ENCODE data around the gene KCNQ4. TPM values are rescaled to one million over a fixed set of nuclear protein-coding genes. Genes with fewer than 3 reads are reported as not detected.

The KCNQ4 gene
- polyA plus RNA-seq, 2 donors = 1.4 to 1.9 TPM

DNA sequence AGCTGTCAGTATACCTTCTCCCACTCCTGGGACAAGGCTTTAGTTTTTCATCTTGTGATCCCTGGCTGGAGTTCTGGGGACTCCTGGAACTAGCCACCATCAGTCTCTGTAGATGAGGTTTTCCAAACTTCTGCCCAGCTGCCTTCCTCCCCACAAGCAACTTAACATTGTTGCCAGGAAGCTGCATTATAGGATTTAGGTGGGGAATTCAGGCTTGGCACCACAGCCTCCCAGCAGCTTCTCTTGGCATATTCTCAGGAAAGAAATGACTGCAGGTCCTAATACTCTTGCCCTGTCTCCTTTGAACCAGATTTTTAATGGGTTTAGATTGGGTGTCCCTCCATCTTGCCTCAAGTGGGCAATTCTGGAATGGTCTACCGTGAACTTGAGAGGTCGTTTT, 18.6 kb upstream of the KCNQ4 start:
- WGBS, 2 donors = 72 to 84% methylated on average over 2 of the region's 2 CpGs
- Histone ChIP-seq H3K9me3 (ENCODE audit: control insufficient read depth in 2 of 2, insufficient read depth in 1 of 2, low read depth in 1 of 2, low read length in 1 of 2) (no peaks in the 10 kb centered on the region), H3K27ac (ENCODE audit: low read depth in 2 of 2, low read length in 1 of 2) (no peak overlapping the region), H3K4me1 (ENCODE audit: control insufficient read depth in 2 of 2, insufficient read depth in 2 of 2, low read length in 1 of 2) (peaks cover 0 to 2% of the 10 kb centered on the region in 2 donors), H3K27me3 (ENCODE audit: control insufficient read depth in 1 of 2, insufficient read depth in 2 of 2, low read length in 2 of 2) (no peaks in the 10 kb centered on the region), H3K4me3 (ENCODE audit: low read depth in 1 of 2, low read length in 2 of 2) (no peak overlapping the region), H3K36me3 (ENCODE audit: control insufficient read depth in 2 of 2, insufficient read depth in 2 of 2, low read length in 1 of 2) (peaks cover 37 to 42% of the 10 kb centered on the region in 2 donors)

GRCh38 chr1:40766017-40766416, 17.6 kb upstream of the KCNQ4 start:
- H3K4me3 ChIP-seq (ENCODE audit: low read depth in 1 of 2, low read length in 2 of 2) = no peak overlapping the region
- H3K9me3 ChIP-seq (ENCODE audit: control insufficient read depth in 2 of 2, insufficient read depth in 1 of 2, low read depth in 1 of 2, low read length in 1 of 2) = no peaks in the 10 kb centered on the region
- H3K36me3 ChIP-seq (ENCODE audit: control insufficient read depth in 2 of 2, insufficient read depth in 2 of 2, low read length in 1 of 2) = peaks cover 34 to 46% of the 10 kb centered on the region in 2 donors
- H3K27ac ChIP-seq (ENCODE audit: low read depth in 2 of 2, low read length in 1 of 2) = no peak overlapping the region
- H3K4me1 ChIP-seq (ENCODE audit: control insufficient read depth in 2 of 2, insufficient read depth in 2 of 2, low read length in 1 of 2) = peaks cover 0 to 2% of the 10 kb centered on the region in 2 donors
- 97 to 99% methylated on average over 2 of the region's 2 CpGs for WGBS, 2 donors
- no peaks in the 10 kb centered on the region for H3K27me3 ChIP-seq (ENCODE audit: control insufficient read depth in 1 of 2, insufficient read depth in 2 of 2, low read length in 2 of 2)

DNA sequence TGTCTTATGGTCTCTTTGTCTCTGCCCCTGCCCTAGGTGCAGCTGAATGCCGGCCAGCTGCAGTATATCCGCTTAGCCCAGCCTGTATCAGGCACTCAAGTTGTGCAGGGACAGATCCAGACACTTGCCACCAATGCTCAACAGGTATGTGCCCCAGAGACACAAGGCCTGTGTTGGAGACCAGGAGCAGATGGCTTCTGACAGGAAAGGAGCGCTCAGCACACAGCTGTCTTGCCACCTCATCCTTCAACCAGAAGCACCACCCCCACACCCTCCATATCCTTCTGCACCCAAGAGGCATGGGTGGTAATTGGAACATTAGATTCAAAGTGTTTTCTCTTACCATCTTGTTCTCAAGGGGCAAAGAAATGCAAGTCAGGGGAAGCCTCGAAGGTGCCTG, 17.0 kb upstream of the KCNQ4 start:
- H3K4me3 ChIP-seq (ENCODE audit: low read depth in 1 of 2, low read length in 2 of 2) = no peak overlapping the region
- WGBS, 2 donors = 95 to 96% methylated on average over 4 of the region's 4 CpGs
- H3K9me3 ChIP-seq (ENCODE audit: control insufficient read depth in 2 of 2, insufficient read depth in 1 of 2, low read depth in 1 of 2, low read length in 1 of 2) = no peaks in the 10 kb centered on the region
- peaks cover 31 to 46% of the 10 kb centered on the region in 2 donors for H3K36me3 ChIP-seq (ENCODE audit: control insufficient read depth in 2 of 2, insufficient read depth in 2 of 2, low read length in 1 of 2)
- no peak overlapping the region for H3K27ac ChIP-seq (ENCODE audit: low read depth in 2 of 2, low read length in 1 of 2)
- peaks cover 0 to 2% of the 10 kb centered on the region in 2 donors for H3K4me1 ChIP-seq (ENCODE audit: control insufficient read depth in 2 of 2, insufficient read depth in 2 of 2, low read length in 1 of 2)
- H3K27me3 ChIP-seq (ENCODE audit: control insufficient read depth in 1 of 2, insufficient read depth in 2 of 2, low read length in 2 of 2) = no peaks in the 10 kb centered on the region

DNA sequence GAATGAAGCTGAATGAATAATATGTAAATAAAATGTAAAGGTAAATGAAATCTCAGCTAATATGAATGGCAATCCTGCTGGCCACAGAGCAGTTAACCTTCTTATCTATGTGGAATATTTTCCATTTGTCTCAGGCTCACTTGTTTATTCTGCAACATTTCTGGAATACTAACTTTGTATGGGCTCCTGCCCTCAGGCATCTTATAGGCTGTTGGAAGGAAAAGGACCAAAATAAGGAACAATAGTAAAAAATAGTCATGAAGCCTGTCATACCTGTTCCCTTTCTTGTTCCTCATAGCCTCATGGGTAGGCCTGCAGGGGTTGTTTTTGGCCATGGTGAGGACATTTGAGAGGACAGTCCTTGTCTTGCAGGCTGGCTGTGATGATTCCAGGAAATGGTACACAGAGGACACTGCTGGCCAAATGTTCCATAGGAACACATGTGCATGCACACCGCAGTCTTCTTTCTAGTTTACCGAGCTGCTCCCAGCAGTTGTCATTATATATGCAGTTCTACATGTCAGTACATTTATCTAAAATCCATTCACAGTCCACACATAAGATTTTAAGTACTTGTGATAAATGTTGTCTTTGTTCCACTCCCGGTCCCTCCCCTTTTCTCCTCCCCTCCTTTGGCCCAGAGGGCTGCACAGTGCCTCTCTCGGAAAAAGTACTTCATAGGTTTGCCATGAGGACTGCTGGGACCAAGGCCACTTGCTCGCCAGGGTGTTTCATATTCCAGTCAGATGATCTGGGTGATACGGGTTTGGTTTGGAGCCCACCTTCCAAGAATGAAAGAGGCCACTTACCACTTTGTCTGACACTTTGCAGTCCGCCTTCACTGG, 15.2 kb upstream of the KCNQ4 start:
- no peaks in the 10 kb centered on the region for H3K4me1 ChIP-seq (ENCODE audit: control insufficient read depth in 2 of 2, insufficient read depth in 2 of 2, low read length in 1 of 2)
- no peaks in the 10 kb centered on the region for H3K9me3 ChIP-seq (ENCODE audit: control insufficient read depth in 2 of 2, insufficient read depth in 1 of 2, low read depth in 1 of 2, low read length in 1 of 2)
- peaks cover 29 to 43% of the 10 kb centered on the region in 2 donors for H3K36me3 ChIP-seq (ENCODE audit: control insufficient read depth in 2 of 2, insufficient read depth in 2 of 2, low read length in 1 of 2)
- no peak overlapping the region for H3K4me3 ChIP-seq (ENCODE audit: low read depth in 1 of 2, low read length in 2 of 2)
- no peak overlapping the region for H3K27ac ChIP-seq (ENCODE audit: low read depth in 2 of 2, low read length in 1 of 2)
- 59 to 67% methylated on average over 7 of the region's 7 CpGs for WGBS, 2 donors
- no peaks in the 10 kb centered on the region for H3K27me3 ChIP-seq (ENCODE audit: control insufficient read depth in 1 of 2, insufficient read depth in 2 of 2, low read length in 2 of 2)

DNA sequence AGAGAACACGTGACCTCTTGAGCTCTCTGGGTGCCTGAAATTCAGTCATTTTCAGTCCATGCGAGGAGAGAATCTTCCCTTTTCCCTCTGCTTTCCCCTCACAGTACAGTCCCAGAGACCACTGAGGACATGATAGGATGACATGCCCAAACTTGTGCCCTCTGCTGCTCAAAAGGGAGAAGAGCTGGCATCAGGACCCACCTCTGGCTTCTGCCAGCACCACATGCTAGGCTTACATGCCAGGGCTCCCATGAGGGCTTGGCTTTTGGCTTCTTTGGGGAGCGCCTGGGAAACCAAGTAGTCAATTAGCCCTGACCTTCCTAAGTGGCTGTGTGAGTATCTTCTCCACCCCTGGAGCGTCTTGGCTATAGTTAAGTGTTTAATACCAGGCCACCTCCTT, 13.8 kb upstream of the KCNQ4 start:
- H3K4me3 ChIP-seq (ENCODE audit: low read depth in 1 of 2, low read length in 2 of 2) = no peak overlapping the region
- peaks cover 19 to 40% of the 10 kb centered on the region in 2 donors for H3K36me3 ChIP-seq (ENCODE audit: control insufficient read depth in 2 of 2, insufficient read depth in 2 of 2, low read length in 1 of 2)
- H3K4me1 ChIP-seq (ENCODE audit: control insufficient read depth in 2 of 2, insufficient read depth in 2 of 2, low read length in 1 of 2) = no peaks in the 10 kb centered on the region
- 61 to 73% methylated on average over 4 of the region's 4 CpGs for WGBS, 2 donors
- no peaks in the 10 kb centered on the region for H3K9me3 ChIP-seq (ENCODE audit: control insufficient read depth in 2 of 2, insufficient read depth in 1 of 2, low read depth in 1 of 2, low read length in 1 of 2)
- H3K27ac ChIP-seq (ENCODE audit: low read depth in 2 of 2, low read length in 1 of 2) = no peak overlapping the region
- H3K27me3 ChIP-seq (ENCODE audit: control insufficient read depth in 1 of 2, insufficient read depth in 2 of 2, low read length in 2 of 2) = no peaks in the 10 kb centered on the region

- H3K4me1 ChIP-seq (ENCODE audit: control insufficient read depth in 2 of 2, insufficient read depth in 2 of 2, low read length in 1 of 2) = no peaks in the 10 kb centered on the region
- H3K27ac ChIP-seq (ENCODE audit: low read depth in 2 of 2, low read length in 1 of 2) = peak overlapping the region in 1 of 2 donors; percentile 9
- 71 to 79% methylated on average over 18 of the region's 18 CpGs for WGBS, 2 donors
- peaks cover 19 to 36% of the 10 kb centered on the region in 2 donors for H3K36me3 ChIP-seq (ENCODE audit: control insufficient read depth in 2 of 2, insufficient read depth in 2 of 2, low read length in 1 of 2)
- H3K4me3 ChIP-seq (ENCODE audit: low read depth in 1 of 2, low read length in 2 of 2) = no peak overlapping the region
- H3K9me3 ChIP-seq (ENCODE audit: control insufficient read depth in 2 of 2, insufficient read depth in 1 of 2, low read depth in 1 of 2, low read length in 1 of 2) = no peaks in the 10 kb centered on the region
- no peaks in the 10 kb centered on the region for H3K27me3 ChIP-seq (ENCODE audit: control insufficient read depth in 1 of 2, insufficient read depth in 2 of 2, low read length in 2 of 2)
These were observed 13.1 kb upstream of the KCNQ4 start for GRCh38 chr1:40770296-40771070.

DNA sequence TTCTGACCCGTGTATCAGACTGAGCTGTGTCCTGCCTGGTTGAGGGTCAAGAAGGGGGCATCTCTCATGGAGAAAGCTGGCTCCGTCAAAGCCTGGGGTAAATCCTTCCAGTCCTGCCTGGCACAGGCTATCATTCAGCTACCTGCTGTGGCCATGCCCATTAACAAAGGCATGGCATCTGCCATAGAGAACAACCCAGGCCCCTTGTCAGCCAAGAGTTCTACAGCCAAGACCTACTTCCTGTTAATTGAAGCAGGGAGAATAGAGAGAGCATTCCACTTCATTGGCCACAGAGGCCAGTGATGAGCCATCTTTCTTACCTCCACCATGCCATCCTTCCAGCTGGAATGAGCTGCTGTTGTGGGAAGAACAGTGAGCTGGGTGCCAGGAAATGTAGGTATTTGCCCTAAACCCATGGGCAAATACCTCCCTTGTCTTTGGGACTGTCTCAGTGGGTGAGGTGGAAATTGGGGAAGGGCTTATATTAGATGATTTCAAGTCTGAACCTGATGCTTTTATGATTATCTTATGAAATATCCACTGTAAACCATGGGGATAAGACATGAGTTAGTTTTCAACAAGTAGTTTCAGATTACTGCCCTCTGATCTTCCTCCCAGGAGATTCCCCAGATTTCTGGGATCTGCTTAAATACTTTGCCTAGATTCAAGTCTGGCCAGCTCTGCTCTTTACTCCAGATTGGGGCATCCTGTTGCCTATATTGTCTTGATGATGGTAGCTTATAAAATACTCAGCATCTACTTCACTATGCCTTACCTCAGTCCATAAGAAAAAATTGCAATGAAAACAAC, 11.2 kb upstream of the KCNQ4 start:
- no peak overlapping the region for H3K27ac ChIP-seq (ENCODE audit: low read depth in 2 of 2, low read length in 1 of 2)
- H3K4me1 ChIP-seq (ENCODE audit: control insufficient read depth in 2 of 2, insufficient read depth in 2 of 2, low read length in 1 of 2) = no peaks in the 10 kb centered on the region
- WGBS, 2 donors = 76 to 79% methylated on average over 2 of the region's 2 CpGs
- peaks cover 11 to 20% of the 10 kb centered on the region in 2 donors for H3K36me3 ChIP-seq (ENCODE audit: control insufficient read depth in 2 of 2, insufficient read depth in 2 of 2, low read length in 1 of 2)
- no peak overlapping the region for H3K4me3 ChIP-seq (ENCODE audit: low read depth in 1 of 2, low read length in 2 of 2)
- no peaks in the 10 kb centered on the region for H3K9me3 ChIP-seq (ENCODE audit: control insufficient read depth in 2 of 2, insufficient read depth in 1 of 2, low read depth in 1 of 2, low read length in 1 of 2)
- no peaks in the 10 kb centered on the region for H3K27me3 ChIP-seq (ENCODE audit: control insufficient read depth in 1 of 2, insufficient read depth in 2 of 2, low read length in 2 of 2)

GRCh38 chr1:40773748-40774265, 9.8 kb upstream of the KCNQ4 start:
- Histone ChIP-seq H3K4me1 (ENCODE audit: control insufficient read depth in 2 of 2, insufficient read depth in 2 of 2, low read length in 1 of 2) (no peaks in the 10 kb centered on the region), H3K4me3 (ENCODE audit: low read depth in 1 of 2, low read length in 2 of 2) (no peak overlapping the region), H3K27ac (ENCODE audit: low read depth in 2 of 2, low read length in 1 of 2) (no peak overlapping the region), H3K36me3 (ENCODE audit: control insufficient read depth in 2 of 2, insufficient read depth in 2 of 2, low read length in 1 of 2) (peaks cover 5 to 17% of the 10 kb centered on the region in 2 donors), H3K9me3 (ENCODE audit: control insufficient read depth in 2 of 2, insufficient read depth in 1 of 2, low read depth in 1 of 2, low read length in 1 of 2) (no peaks in the 10 kb centered on the region), H3K27me3 (ENCODE audit: control insufficient read depth in 1 of 2, insufficient read depth in 2 of 2, low read length in 2 of 2) (no peaks in the 10 kb centered on the region)
- 49 to 55% methylated on average over 6 of the region's 6 CpGs for WGBS, 2 donors

Measured in esophagus (tissue), 2 donors.